ENCODE measurements around the gene MADD.
A peak's percentile ranks its signal among the peaks of the same experiment; 100 is the strongest.

Gene MADD

GRCh38 chr11:47233989-47234668 lies 35.8 kb upstream of the MADD start:
- peaks cover 8 to 69% (median 27%) of the 10 kb centered on the region in 4 experiments for H3K36me3 ChIP-seq (ENCODE audit: control insufficient read depth in 4 of 4, insufficient read depth in 4 of 4, low read length in 3 of 4)
- H3K27me3 ChIP-seq (replicated peaks in 2 of 5; ENCODE audit: control insufficient read depth in 4 of 5, insufficient read depth in 5 of 5, low read length in 4 of 5), result no peaks in the 10 kb centered on the region
- peak; percentile 63 to 72 (median 70) for DNase-seq
- H3K27ac ChIP-seq (ENCODE audit: insufficient read depth in 1 of 2, low read depth in 1 of 2, low read length in 2 of 2, poor library complexity in 1 of 2, severe bottlenecking in 2 of 2), result no peak overlapping the region
- ChIA-PET POLR2A (interaction anchor here (1.4 to 2.7 kb wide), 3 partner anchors 14 to 25 kb away, joined by 3 to 14 read pairs (median 4); partner anchors contain the start of genes ACP2 and NR1H3), CTCF (interaction anchor here (0.7 to 7.4 kb wide), 28 partner anchors 7 to 241 kb away, joined by 3 to 64 read pairs (median 6); partner anchors contain the start of genes ACP2, DDB2 and NR1H3)
- H3K9me3 ChIP-seq (ENCODE audit: control extremely low read depth in 1 of 5, control insufficient read depth in 4 of 5, insufficient read depth in 2 of 5, low read depth in 1 of 5, low read length in 4 of 5), result no peaks in the 10 kb centered on the region
- H3K4me3 ChIP-seq (ENCODE audit: control insufficient read depth in 1 of 7, extremely low read depth in 1 of 7, insufficient read depth in 4 of 7, low read depth in 2 of 7, low read length in 6 of 7), result peak overlapping the region in 1 of 7 experiments; percentile 4
- 89% methylated on average over 10 of the region's 11 CpGs for WGBS (ENCODE audit: insufficient coverage)
- H3K4me1 ChIP-seq (ENCODE audit: control extremely low read depth in 1 of 4, control insufficient read depth in 4 of 4, insufficient read depth in 4 of 4, low read length in 3 of 4), result peaks cover 0 to 15% (median 7%) of the 10 kb centered on the region in 4 experiments

- H3K36me3 ChIP-seq (ENCODE audit: control insufficient read depth in 4 of 4, insufficient read depth in 4 of 4, low read length in 3 of 4), result peaks cover 10 to 69% (median 32%) of the 10 kb centered on the region in 4 experiments
- peak; percentile 50 to 86 (median 83) for DNase-seq
- H3K4me1 ChIP-seq (ENCODE audit: control extremely low read depth in 1 of 4, control insufficient read depth in 4 of 4, insufficient read depth in 4 of 4, low read length in 3 of 4), result peaks cover 0 to 15% (median 7%) of the 10 kb centered on the region in 4 experiments
- no peaks in the 10 kb centered on the region for H3K27me3 ChIP-seq (replicated peaks in 2 of 5; ENCODE audit: control insufficient read depth in 4 of 5, insufficient read depth in 5 of 5, low read length in 4 of 5)
- ChIA-PET POLR2A (interaction anchor here (1.4 to 2.7 kb wide), 2 partner anchors 13 to 24 kb away, joined by 3 to 14 read pairs; partner anchors contain the start of gene NR1H3), CTCF (interaction anchor here (0.7 to 7.4 kb wide), 22 partner anchors 9 to 225 kb away, joined by 3 to 64 read pairs (median 6); partner anchors contain the start of genes ACP2, DDB2 and NR1H3)
- peak overlapping the region in 1 of 2 experiments; percentile 21 for H3K27ac ChIP-seq (ENCODE audit: insufficient read depth in 1 of 2, low read depth in 1 of 2, low read length in 2 of 2, poor library complexity in 1 of 2, severe bottlenecking in 2 of 2)
- H3K9me3 ChIP-seq (ENCODE audit: control extremely low read depth in 1 of 5, control insufficient read depth in 4 of 5, insufficient read depth in 2 of 5, low read depth in 1 of 5, low read length in 4 of 5), result no peaks in the 10 kb centered on the region
- 30% methylated on average over 11 of the region's 12 CpGs for WGBS (ENCODE audit: insufficient coverage)
- H3K4me3 ChIP-seq (ENCODE audit: control insufficient read depth in 1 of 7, extremely low read depth in 1 of 7, insufficient read depth in 4 of 7, low read depth in 2 of 7, low read length in 6 of 7), result peak overlapping the region in 1 of 7 experiments; percentile 4
Measured at GRCh38 chr11:47234669-47235100, 35.2 kb upstream of the MADD start.

GRCh38 chr11:47235163-47235562 lies 34.8 kb upstream of the MADD start:
- CTCF ChIA-PET, result interaction anchor here (0.7 to 7.4 kb wide), 19 partner anchors 11 to 225 kb away, joined by 3 to 64 read pairs (median 6); partner anchors contain the start of genes ACP2, DDB2 and NR1H3
- WGBS (ENCODE audit: insufficient coverage), result 91% methylated on average over 8 of the region's 12 CpGs
- no peak overlapping the region for H3K4me3 ChIP-seq (ENCODE audit: control insufficient read depth in 1 of 7, extremely low read depth in 1 of 7, insufficient read depth in 4 of 7, low read depth in 2 of 7, low read length in 6 of 7)
- POLR2A ChIA-PET, result interaction anchor here (0.6 to 2.7 kb wide), 4 partner anchors 13 to 301 kb away, joined by 3 to 14 read pairs (median 4); partner anchors contain the start of gene NR1H3
- H3K9me3 ChIP-seq (ENCODE audit: control extremely low read depth in 1 of 5, control insufficient read depth in 4 of 5, insufficient read depth in 2 of 5, low read depth in 1 of 5, low read length in 4 of 5), result no peaks in the 10 kb centered on the region
- peaks cover 0 to 15% (median 7%) of the 10 kb centered on the region in 4 experiments for H3K4me1 ChIP-seq (ENCODE audit: control extremely low read depth in 1 of 4, control insufficient read depth in 4 of 4, insufficient read depth in 4 of 4, low read length in 3 of 4)
- H3K36me3 ChIP-seq (ENCODE audit: control insufficient read depth in 4 of 4, insufficient read depth in 4 of 4, low read length in 3 of 4), result peaks cover 13 to 69% (median 36%) of the 10 kb centered on the region in 4 experiments
- DNase-seq, result no peak
- peak overlapping the region in 1 of 2 experiments; percentile 21 for H3K27ac ChIP-seq (ENCODE audit: insufficient read depth in 1 of 2, low read depth in 1 of 2, low read length in 2 of 2, poor library complexity in 1 of 2, severe bottlenecking in 2 of 2)
- no peaks in the 10 kb centered on the region for H3K27me3 ChIP-seq (replicated peaks in 2 of 5; ENCODE audit: control insufficient read depth in 4 of 5, insufficient read depth in 5 of 5, low read length in 4 of 5)

GRCh38 chr11:47236482-47236881 lies 33.5 kb upstream of the MADD start:
- WGBS (ENCODE audit: insufficient coverage), result 100% methylated on average over 1 of the region's 5 CpGs
- DNase-seq, result no peak
- Histone ChIP-seq H3K4me3 (ENCODE audit: control insufficient read depth in 1 of 7, extremely low read depth in 1 of 7, insufficient read depth in 4 of 7, low read depth in 2 of 7, low read length in 6 of 7) (no peak overlapping the region), H3K27ac (ENCODE audit: insufficient read depth in 1 of 2, low read depth in 1 of 2, low read length in 2 of 2, poor library complexity in 1 of 2, severe bottlenecking in 2 of 2) (no peak overlapping the region), H3K4me1 (ENCODE audit: control extremely low read depth in 1 of 4, control insufficient read depth in 4 of 4, insufficient read depth in 4 of 4, low read length in 3 of 4) (peaks cover 0 to 15% (median 7%) of the 10 kb centered on the region in 4 experiments), H3K9me3 (ENCODE audit: control extremely low read depth in 1 of 5, control insufficient read depth in 4 of 5, insufficient read depth in 2 of 5, low read depth in 1 of 5, low read length in 4 of 5) (no peaks in the 10 kb centered on the region), H3K27me3 (replicated peaks in 2 of 5; ENCODE audit: control insufficient read depth in 4 of 5, insufficient read depth in 5 of 5, low read length in 4 of 5) (no peaks in the 10 kb centered on the region), H3K36me3 (ENCODE audit: control insufficient read depth in 4 of 4, insufficient read depth in 4 of 4, low read length in 3 of 4) (peaks cover 13 to 74% (median 39%) of the 10 kb centered on the region in 4 experiments)
- POLR2A ChIA-PET, result interaction anchor here (1.8 kb wide), 1 partner anchor 12 kb away, joined by 6 read pairs; the partner anchor contains the start of gene ACP2
- CTCF ChIA-PET, result interaction anchor here (0.6 to 7.4 kb wide), 9 partner anchors 11 to 180 kb away, joined by 3 to 64 read pairs (median 4); partner anchors contain the start of genes ACP2 and NR1H3

- ChIA-PET CTCF (interaction anchor here (1.0 to 7.4 kb wide), 4 partner anchors 8 to 33 kb away, joined by 3 to 62 read pairs (median 3); partner anchors contain the start of gene ACP2), POLR2A (no interaction called here)
- 93% methylated on average over 10 of the region's 10 CpGs for WGBS (ENCODE audit: insufficient coverage)
- no peak overlapping the region for H3K4me3 ChIP-seq (ENCODE audit: control insufficient read depth in 1 of 7, extremely low read depth in 1 of 7, insufficient read depth in 4 of 7, low read depth in 2 of 7, low read length in 6 of 7)
- H3K4me1 ChIP-seq (ENCODE audit: control extremely low read depth in 1 of 4, control insufficient read depth in 4 of 4, insufficient read depth in 4 of 4, low read length in 3 of 4), result peaks cover 0 to 6% (median 3%) of the 10 kb centered on the region in 4 experiments
- DNase-seq, result no peak
- no peaks in the 10 kb centered on the region for H3K9me3 ChIP-seq (ENCODE audit: control extremely low read depth in 1 of 5, control insufficient read depth in 4 of 5, insufficient read depth in 2 of 5, low read depth in 1 of 5, low read length in 4 of 5)
- no peaks in the 10 kb centered on the region for H3K27me3 ChIP-seq (replicated peaks in 2 of 5; ENCODE audit: control insufficient read depth in 4 of 5, insufficient read depth in 5 of 5, low read length in 4 of 5)
- H3K27ac ChIP-seq (ENCODE audit: insufficient read depth in 1 of 2, low read depth in 1 of 2, low read length in 2 of 2, poor library complexity in 1 of 2, severe bottlenecking in 2 of 2), result no peak overlapping the region
- H3K36me3 ChIP-seq (ENCODE audit: control insufficient read depth in 4 of 4, insufficient read depth in 4 of 4, low read length in 3 of 4), result peaks cover 19 to 79% (median 54%) of the 10 kb centered on the region in 4 experiments
Measured at GRCh38 chr11:47239852-47240251, 30.1 kb upstream of the MADD start.

GRCh38 chr11:47241841-47242301 lies 28.1 kb upstream of the MADD start:
- WGBS (ENCODE audit: insufficient coverage), result 96% methylated on average over 3 of the region's 3 CpGs
- Histone ChIP-seq H3K36me3 (ENCODE audit: control insufficient read depth in 4 of 4, insufficient read depth in 4 of 4, low read length in 3 of 4) (peaks cover 21 to 81% (median 60%) of the 10 kb centered on the region in 4 experiments), H3K4me3 (ENCODE audit: control insufficient read depth in 1 of 7, extremely low read depth in 1 of 7, insufficient read depth in 4 of 7, low read depth in 2 of 7, low read length in 6 of 7) (no peak overlapping the region), H3K4me1 (ENCODE audit: control extremely low read depth in 1 of 4, control insufficient read depth in 4 of 4, insufficient read depth in 4 of 4, low read length in 3 of 4) (no peaks in the 10 kb centered on the region), H3K9me3 (ENCODE audit: control extremely low read depth in 1 of 5, control insufficient read depth in 4 of 5, insufficient read depth in 2 of 5, low read depth in 1 of 5, low read length in 4 of 5) (no peaks in the 10 kb centered on the region), H3K27me3 (replicated peaks in 2 of 5; ENCODE audit: control insufficient read depth in 4 of 5, insufficient read depth in 5 of 5, low read length in 4 of 5) (no peaks in the 10 kb centered on the region), H3K27ac (ENCODE audit: insufficient read depth in 1 of 2, low read depth in 1 of 2, low read length in 2 of 2, poor library complexity in 1 of 2, severe bottlenecking in 2 of 2) (no peak overlapping the region)
- CTCF ChIA-PET, result interaction anchor here (1.1 to 2.1 kb wide), 5 partner anchors 9 to 25 kb away, joined by 3 to 10 read pairs (median 7); partner anchors contain the start of gene NR1H3
- no peak for DNase-seq
- POLR2A ChIA-PET, result no interaction called here

Data from common myeloid progenitor, CD34-positive (primary cell).